ENCODE data around the gene SMU1. TPM values are rescaled to one million over a fixed set of nuclear protein-coding genes. Genes with fewer than 3 reads are reported as not detected.

The SMU1 gene
- total and polyA plus RNA-seq, 2 of the 13 experiments (the other 11 are each of a cell fraction or from before 2014, with no cell fraction given), result 12.9 to 36.6 TPM

- H3K36me3 ChIP-seq (replicated peaks in 1 of 2; ENCODE audit: control insufficient read depth in 1 of 2, insufficient read depth in 2 of 2, low read length in 2 of 2), result peaks cover 17 to 72% of the 10 kb centered on the region in 2 experiments
- 92% methylated on average over 1 of the region's 1 CpG for WGBS (ENCODE audit: low lambda C conversion rate)
- no peak overlapping the region for H3K9ac ChIP-seq (ENCODE audit: insufficient read depth, low read depth, low read length)
- no peak for DNase-seq (ENCODE audit: low spot score)
- intact Hi-C loops (cut with micrococcal nuclease; ENCODE audit: unreplicated experiment), result no loop called here
- no peak overlapping the region for H3K27ac ChIP-seq (ENCODE audit: extremely low read length, insufficient read depth, low read length)
- no peak for ATAC-seq
- no peak overlapping the region for H3K4me3 ChIP-seq (replicated peaks in 1 of 3; ENCODE audit: insufficient read depth in 1 of 3, low read depth in 2 of 3, low read length in 3 of 3)
- CTCF ChIA-PET (ENCODE audit: low intra/inter-chr PET ratio, low total read pairs), result no interaction called here
- no peak overlapping the region for H3K4me2 ChIP-seq (ENCODE audit: low read depth, low read length)
- no peak for FAIRE-seq
- no peaks in the 10 kb centered on the region; the same call in 1 of the 2 replicates for H4K20me1 ChIP-seq (ENCODE audit: insufficient read depth, low read length)
- in situ Hi-C loops (cut with HindIII; ENCODE audit: extremely low pct_ligation_motif_present, low pct_unique_long_range_greater_than_20kb), result no loop called here
- POLR2A ChIA-PET, result no interaction called here
- H3K4me1 ChIP-seq (ENCODE audit: insufficient read depth, low read length), result no peaks in the 10 kb centered on the region
- no peak overlapping the region for H2AFZ ChIP-seq (ENCODE audit: low read length)
- peaks cover 21% of the 10 kb centered on the region for H3K79me2 ChIP-seq (ENCODE audit: insufficient read depth, low read length)
- TF ChIP-seq KDM4B (CRISPR knock-in tag; IDR thresholded peaks at IDR 0.05) (no peak), MYPOP (CRISPR knock-in tag; IDR thresholded peaks at IDR 0.05) (no peak), ZMYM4 (CRISPR knock-in tag; IDR thresholded peaks at IDR 0.05) (no peak), KLF11 (CRISPR knock-in tag; IDR thresholded peaks at IDR 0.05) (no peak), ZNF296 (CRISPR knock-in tag; conservative IDR thresholded peaks at IDR 0.05) (no peak), ZBTB42 (CRISPR knock-in tag; IDR thresholded peaks at IDR 0.05) (no peak), CREB1 (IDR thresholded peaks at IDR 0.05) (no peak), CREB1 (CRISPR knock-in tag; IDR thresholded peaks at IDR 0.05) (no peak), KDM5A (IDR thresholded peaks at IDR 0.05; ENCODE audit: borderline replicate concordance, low read length) (no peak), ZNF549 (CRISPR knock-in tag; IDR thresholded peaks at IDR 0.05) (no peak), SKI (IDR thresholded peaks at IDR 0.05; ENCODE audit: partially characterized antibody) (no peak), ZNF550 (CRISPR knock-in tag; IDR thresholded peaks at IDR 0.05; ENCODE audit: borderline replicate concordance) (no peak), GZF1 (CRISPR knock-in tag; IDR thresholded peaks at IDR 0.05) (no peak), MLLT10 (CRISPR knock-in tag; IDR thresholded peaks at IDR 0.05) (no peak), ZNF850 (CRISPR knock-in tag; conservative IDR thresholded peaks at IDR 0.05) (no peak), HMGA1 (CRISPR knock-in tag; conservative IDR thresholded peaks at IDR 0.05) (no peak), SSRP1 (CRISPR knock-in tag; IDR thresholded peaks at IDR 0.05) (no peak), CHD2 (IDR thresholded peaks at IDR 0.05; ENCODE audit: low read depth, low read length) (no peak), STAG1 (CRISPR knock-in tag; IDR thresholded peaks at IDR 0.05) (no peak)
- no TSS peak for BruUV-seq (replicated peaks)
- no peaks in the 10 kb centered on the region for H3K27me3 ChIP-seq (ENCODE audit: control insufficient read depth in 1 of 2, insufficient read depth in 2 of 2, low read length in 2 of 2)
- H3K9me3 ChIP-seq (ENCODE audit: low read length), result no peaks in the 10 kb centered on the region
Measured at GRCh38 chr9:33068991-33069390, 7.5 kb downstream of the SMU1 start.
